ENCODE results near the gene MTHFD2L. TPM values are rescaled to one million over a fixed set of nuclear protein-coding genes. Genes with fewer than 3 reads are reported as not detected.
A peak's percentile ranks its signal among the peaks of the same experiment; 100 is the strongest.

MTHFD2L gene
- total and polyA plus RNA-seq, 2 donors from 2014 or later = 12.3 to 16.3 TPM

DNA sequence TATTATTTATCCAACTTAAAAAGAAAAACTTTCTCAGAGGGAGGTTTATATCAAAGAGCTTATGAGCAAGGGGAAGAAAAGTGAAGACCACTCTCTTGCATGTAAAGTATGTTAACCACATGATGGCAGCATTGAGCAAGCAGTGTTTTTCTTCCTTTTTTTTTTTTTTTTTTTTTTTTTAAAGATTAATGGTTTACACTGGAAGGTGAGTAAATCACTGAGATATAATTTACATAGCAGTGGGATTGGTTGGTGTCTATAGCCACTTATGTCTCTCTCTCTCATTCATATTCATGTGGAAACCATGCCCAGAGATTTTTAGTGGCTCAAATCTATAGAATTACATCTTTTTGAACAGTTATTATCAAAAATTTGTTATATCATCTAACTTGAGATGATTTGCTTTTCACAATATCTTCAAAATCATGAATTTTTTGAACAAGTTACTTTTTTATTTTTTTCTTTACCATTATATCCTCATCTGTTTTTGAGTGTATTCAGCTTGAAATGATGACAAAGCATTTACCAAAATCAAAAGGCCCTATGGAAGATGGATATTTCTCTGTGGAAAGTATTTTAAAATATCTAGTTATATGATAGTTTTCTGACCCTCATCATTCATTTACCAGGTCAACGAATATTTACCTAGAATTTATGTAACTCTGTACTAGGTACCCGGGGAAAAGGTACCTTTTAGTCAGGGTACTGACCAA is 31.6 kb downstream of the MTHFD2L start:
- DNase-seq (peak in 2 of 5 donors; percentile 56 to 82), FAIRE-seq (peak; percentile 95)
- intact Hi-C loops (cut with DNase I) = loop anchor here (5.0 kb wide), 1 partner anchor 128 kb away; no protein-coding TSS in a partner anchor
- no peak overlapping the region for H3K4me3 ChIP-seq (ENCODE audit: low read length in 3 of 3)
- no peak overlapping the region for H3K9ac ChIP-seq (ENCODE audit: low read length in 3 of 3)
- no peaks in the 10 kb centered on the region for H3K27me3 ChIP-seq (ENCODE audit: control insufficient read depth, insufficient read depth, low read length)
- H3K9me3 ChIP-seq (ENCODE audit: control insufficient read depth in 2 of 3, insufficient read depth in 1 of 3, low read length in 3 of 3) = no peaks in the 10 kb centered on the region
- peak; percentile 39 for TF ChIP-seq CTCF (IDR thresholded peaks at IDR 0.05; ENCODE audit: borderline replicate concordance, extremely low read depth, insufficient read depth)
- no peaks in the 10 kb centered on the region for H3K4me1 ChIP-seq (ENCODE audit: control insufficient read depth in 2 of 3, insufficient read depth in 2 of 3, low read depth in 1 of 3, low read length in 3 of 3)
- no peaks in the 10 kb centered on the region for H3K36me3 ChIP-seq (ENCODE audit: control insufficient read depth in 2 of 3, insufficient read depth in 3 of 3, low read length in 3 of 3)
- no peak overlapping the region for H3K27ac ChIP-seq (ENCODE audit: low read depth in 2 of 2, low read length in 2 of 2)

DNA sequence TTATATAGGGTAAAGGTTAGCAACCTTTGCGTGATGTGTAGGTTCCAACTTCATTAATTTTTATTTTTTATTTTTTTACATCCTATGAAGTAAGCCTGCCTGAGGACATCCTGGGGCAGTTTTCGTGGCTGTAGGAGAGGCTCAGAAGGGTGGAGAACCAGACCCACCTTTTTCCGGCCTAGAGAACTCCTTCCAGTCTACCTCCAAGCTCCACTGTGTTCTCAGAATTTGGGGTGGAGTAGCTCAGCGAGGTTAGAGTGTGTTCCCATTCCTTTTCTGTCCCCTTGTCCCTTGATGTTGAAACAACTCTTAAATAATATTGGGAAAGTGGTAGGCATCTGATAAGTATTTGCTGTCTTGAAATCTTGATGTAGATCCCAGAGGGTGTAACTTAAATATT is 32.4 kb downstream of the MTHFD2L start:
- Histone ChIP-seq H3K27me3 (ENCODE audit: control insufficient read depth, insufficient read depth, low read length) (no peaks in the 10 kb centered on the region), H3K36me3 (ENCODE audit: control insufficient read depth in 2 of 3, insufficient read depth in 3 of 3, low read length in 3 of 3) (no peaks in the 10 kb centered on the region), H3K9ac (ENCODE audit: low read length in 3 of 3) (no peak overlapping the region), H3K9me3 (ENCODE audit: control insufficient read depth in 2 of 3, insufficient read depth in 1 of 3, low read length in 3 of 3) (no peaks in the 10 kb centered on the region), H3K27ac (ENCODE audit: low read depth in 2 of 2, low read length in 2 of 2) (no peak overlapping the region), H3K4me3 (ENCODE audit: low read length in 3 of 3) (no peak overlapping the region), H3K4me1 (ENCODE audit: control insufficient read depth in 2 of 3, insufficient read depth in 2 of 3, low read depth in 1 of 3, low read length in 3 of 3) (no peaks in the 10 kb centered on the region)
- intact Hi-C loops (cut with DNase I) = no loop called here
- no peak for FAIRE-seq
- DNase-seq = no peak
- no peak for TF ChIP-seq CTCF (IDR thresholded peaks at IDR 0.05; ENCODE audit: borderline replicate concordance, extremely low read depth, insufficient read depth)

GRCh38 chr4:74190919-74191397 is 33.0 kb downstream of the MTHFD2L start:
- no peak overlapping the region for H3K9ac ChIP-seq (ENCODE audit: low read length in 3 of 3)
- H3K9me3 ChIP-seq (ENCODE audit: control insufficient read depth in 2 of 3, insufficient read depth in 1 of 3, low read length in 3 of 3) = no peaks in the 10 kb centered on the region
- H3K27me3 ChIP-seq (ENCODE audit: control insufficient read depth, insufficient read depth, low read length) = no peaks in the 10 kb centered on the region
- TF ChIP-seq CTCF (IDR thresholded peaks at IDR 0.05; ENCODE audit: borderline replicate concordance, extremely low read depth, insufficient read depth) = no peak
- DNase-seq (no peak), FAIRE-seq (no peak)
- no peaks in the 10 kb centered on the region for H3K4me1 ChIP-seq (ENCODE audit: control insufficient read depth in 2 of 3, insufficient read depth in 2 of 3, low read depth in 1 of 3, low read length in 3 of 3)
- intact Hi-C loops (cut with DNase I) = no loop called here
- no peak overlapping the region for H3K4me3 ChIP-seq (ENCODE audit: low read length in 3 of 3)
- H3K27ac ChIP-seq (ENCODE audit: low read depth in 2 of 2, low read length in 2 of 2) = no peak overlapping the region
- H3K36me3 ChIP-seq (ENCODE audit: control insufficient read depth in 2 of 3, insufficient read depth in 3 of 3, low read length in 3 of 3) = no peaks in the 10 kb centered on the region

All from kidney (tissue), 14 donors.